WTC11 (cell line): ENCODE measurements around the gene PTER. TPM values are rescaled to one million over a fixed set of nuclear protein-coding genes. Genes with fewer than 3 reads are reported as not detected.

Experiments
- ATAC-seq: fragments of 200-7000 bp; cut with Tn5 transposase; 2 replicates; pipeline ENCODE4 v1.10.0; 2021; ENCODE audit warnings: mild to moderate bottlenecking, moderate library complexity
- CTCF ChIA-PET: fragments of 300-600 bp; sonication (Branson Sonifier 250); formaldehyde crosslinking; loops from one replicate; lab custom pipeline; 2021; ENCODE audit warnings: antibody characterized with exemption; lab: Charles Lee
- POLR2A ChIA-PET: fragments of 350-600 bp; sonication (Branson Sonifier 250); formaldehyde crosslinking; loops from one replicate; lab custom pipeline; 2021; ENCODE audit warnings: antibody characterized with exemption; lab: Charles Lee
- DNase-seq: peaks from one replicate; pipeline ENCODE4 v3.0.0; 2021; ENCODE audit warnings: low spot score
- H3K27ac Mint-ChIP-seq: 2 replicates; pipeline ENCODE4 v1.8.0; 2021; ENCODE audit warnings: mixed read lengths
- H3K27me3 Mint-ChIP-seq: 2 replicates; pipeline ENCODE4 v1.8.0; 2021; ENCODE audit warnings: low read depth, mild to moderate bottlenecking, moderate library complexity, mixed read lengths
- H3K36me3 Mint-ChIP-seq: 2 replicates; pipeline ENCODE4 v1.8.0; 2021; ENCODE audit warnings: mixed read lengths
- H3K4me1 Mint-ChIP-seq: 2 replicates; pipeline ENCODE4 v1.8.0; 2022; ENCODE audit warnings: mixed read lengths
- H3K4me3 Mint-ChIP-seq: 2 replicates; pipeline ENCODE4 v1.8.0; 2021; ENCODE audit warnings: mild to moderate bottlenecking, moderate library complexity, mixed read lengths
- H3K9me3 Mint-ChIP-seq: 2 replicates; pipeline ENCODE4 v1.8.0; 2021; ENCODE audit warnings: mixed read lengths
- AFF4 ChIP-seq: sonication (generic); formaldehyde crosslinking; IDR thresholded peaks from 2 replicates; pipeline ENCODE4 v1.8.1; 2023; ENCODE audit warnings: mild to moderate bottlenecking, missing genetic modification reagents, borderline replicate concordance
- E2F5 ChIP-seq: sonication (generic); formaldehyde crosslinking; IDR thresholded peaks from 2 replicates; pipeline ENCODE4 v1.8.1; 2022; ENCODE audit warnings: mild to moderate bottlenecking, moderate library complexity, missing genetic modification reagents
- ESRRA ChIP-seq: sonication (generic); formaldehyde crosslinking; IDR thresholded peaks from 2 replicates; pipeline ENCODE4 v1.8.1; 2022; ENCODE audit warnings: mild to moderate bottlenecking, missing genetic modification reagents, borderline replicate concordance
- GTF2I ChIP-seq: fragments of 250-450 bp; sonication (Bioruptor Pico); conservative IDR thresholded peaks from 2 replicates; pipeline ENCODE4 v1.4.0; 2021; ENCODE audit warnings: mild to moderate bottlenecking
- HMGA2 ChIP-seq: fragments of 250-450 bp; sonication (Bioruptor Pico); IDR thresholded peaks from 2 replicates; pipeline ENCODE4 v1.4.0; 2021; ENCODE audit warnings: mild to moderate bottlenecking, moderate library complexity
- HMGXB4 ChIP-seq: sonication (generic); formaldehyde crosslinking; IDR thresholded peaks from 2 replicates; pipeline ENCODE4 v1.8.1; 2023; ENCODE audit warnings: mild to moderate bottlenecking, moderate library complexity, missing genetic modification reagents
- JAZF1 ChIP-seq: fragments of 250-450 bp; sonication (Bioruptor Pico); IDR thresholded peaks from 2 replicates; pipeline ENCODE4 v1.9.0; 2021; ENCODE audit warnings: moderate library complexity, mild to moderate bottlenecking, inconsistent platforms
- MAX ChIP-seq: sonication (generic); formaldehyde crosslinking; IDR thresholded peaks from 2 replicates; pipeline ENCODE4 v1.8.0; 2022; ENCODE audit warnings: mild to moderate bottlenecking, missing genetic modification reagents
- MXD4 ChIP-seq: fragments of 250-450 bp; sonication (Bioruptor Pico); IDR thresholded peaks from 2 replicates; pipeline ENCODE4 v1.8.0; 2021; ENCODE audit warnings: mild to moderate bottlenecking, moderate library complexity, borderline replicate concordance
- NR2C2 ChIP-seq: sonication (generic); formaldehyde crosslinking; IDR thresholded peaks from 2 replicates; pipeline ENCODE4 v1.8.0; 2022; ENCODE audit warnings: mild to moderate bottlenecking, missing genetic modification reagents
- SMAD3 ChIP-seq: sonication (generic); formaldehyde crosslinking; IDR thresholded peaks from 2 replicates; pipeline ENCODE4 v1.8.0; 2022; ENCODE audit warnings: missing genetic modification reagents, mild to moderate bottlenecking, borderline replicate concordance
- SOX15 ChIP-seq: fragments of 250-450 bp; sonication (Bioruptor Pico); IDR thresholded peaks from 2 replicates; pipeline ENCODE4 v1.9.0; 2021; ENCODE audit warnings: mild to moderate bottlenecking
- ZBTB21 ChIP-seq: sonication (generic); formaldehyde crosslinking; IDR thresholded peaks from 2 replicates; pipeline ENCODE4 v1.8.1; 2023; ENCODE audit warnings: mild to moderate bottlenecking, missing genetic modification reagents, borderline replicate concordance
- ZNF396 ChIP-seq: fragments of 250-450 bp; sonication (Bioruptor Pico); IDR thresholded peaks from 2 replicates; pipeline ENCODE4 v1.8.0; 2021; ENCODE audit warnings: mild to moderate bottlenecking, moderate library complexity, borderline replicate concordance
- ZNF423 ChIP-seq: fragments of 250-450 bp; sonication (Bioruptor Pico); IDR thresholded peaks from 2 replicates; pipeline ENCODE4 v2.1.2; 2022; ENCODE audit warnings: mild to moderate bottlenecking, moderate library complexity
- ZNF512 ChIP-seq: sonication (generic); formaldehyde crosslinking; IDR thresholded peaks from 2 replicates; pipeline ENCODE4 v1.8.1; 2022; ENCODE audit warnings: missing genetic modification reagents, borderline replicate concordance
- ZSCAN18 ChIP-seq: fragments of 250-450 bp; sonication (Bioruptor Pico); IDR thresholded peaks from 2 replicates; pipeline ENCODE4 v2.1.2; 2022; ENCODE audit warnings: mild to moderate bottlenecking, moderate library complexity
- total RNA-seq: library from RNA; stranded (reverse); gene quantifications from 3 replicates; pipeline ENCODE4 v1.2.3, GENCODE V29; 2021

PTER gene
- total RNA-seq, 1 experiment from 2014 or later, result 7.4 TPM

GRCh38 chr10:16519250-16519907, 82.6 kb downstream of the PTER start:
- ATAC-seq (peak; percentile 27), DNase-seq (peak; percentile 43)
- Mint-ChIP-seq H3K27me3 (peaks cover 50% of the 10 kb centered on the region), H3K27ac (no peak overlapping the region), H3K36me3 (no peaks in the 10 kb centered on the region), H3K4me1 (peaks cover 25% of the 10 kb centered on the region), H3K4me3 (peak overlapping the region; percentile 86), H3K9me3 (no peaks in the 10 kb centered on the region)
- CTCF ChIA-PET, result interaction anchor here (0.6 to 4.4 kb wide), 16 partner anchors 9 to 800 kb away, joined by 3 to 22 read pairs (median 4); partner anchors contain the start of gene PTER
- POLR2A ChIA-PET, result interaction anchor here (1.3 kb wide), 1 partner anchor 82 kb away, joined by 9 read pairs; the partner anchor contains the start of gene PTER
- no peak for TF ChIP-seq JAZF1
- no peak for TF ChIP-seq ZNF396 (CRISPR knock-in tag)
- TF ChIP-seq HMGA2, result no peak
- no peak for TF ChIP-seq AFF4 (CRISPR knock-in tag)
- TF ChIP-seq ESRRA, result no peak
- TF ChIP-seq E2F5 (CRISPR knock-in tag), result no peak

GRCh38 chr10:16519908-16520861, 83.4 kb downstream of the PTER start:
- TF ChIP-seq HMGXB4 (CRISPR knock-in tag), result peak; percentile 26; the same call in 1 of the 2 replicates
- TF ChIP-seq E2F5 (CRISPR knock-in tag), result 0 out of 2 replicates have a peak, but pooled peaks have one; percentile 29
- no peak for TF ChIP-seq ZNF512 (CRISPR knock-in tag)
- no peak for TF ChIP-seq ZSCAN18 (CRISPR knock-in tag)
- no peak for TF ChIP-seq SMAD3 (CRISPR knock-in tag)
- TF ChIP-seq MXD4 (CRISPR knock-in tag), result no peak
- TF ChIP-seq GTF2I (CRISPR knock-in tag), result no peak
- TF ChIP-seq NR2C2 (CRISPR knock-in tag), result no peak
- TF ChIP-seq SOX15 (CRISPR knock-in tag), result no peak
- TF ChIP-seq ZBTB21 (CRISPR knock-in tag), result no peak
- peak; percentile 70 for TF ChIP-seq ZNF423 (CRISPR knock-in tag)
- TF ChIP-seq MAX (CRISPR knock-in tag), result 0 out of 2 replicates have a peak, but pooled peaks have one; percentile 8
- peaks cover 54% of the 10 kb centered on the region for H3K27me3 Mint-ChIP-seq
- no peaks in the 10 kb centered on the region for H3K9me3 Mint-ChIP-seq
- H3K27ac Mint-ChIP-seq, result no peak overlapping the region
- peaks cover 25% of the 10 kb centered on the region for H3K4me1 Mint-ChIP-seq
- DNase-seq, result peak; percentile 27
- H3K36me3 Mint-ChIP-seq, result no peaks in the 10 kb centered on the region
- POLR2A ChIA-PET, result no interaction called here
- H3K4me3 Mint-ChIP-seq, result peak overlapping the region; percentile 86
- peak; percentile 23 for ATAC-seq
- CTCF ChIA-PET, result interaction anchor here (0.5 to 4.4 kb wide), 6 partner anchors 83 to 780 kb away, joined by 3 to 22 read pairs (median 5); no protein-coding TSS in a partner anchor
